ENCODE data around the gene EIF3A. TPM values are rescaled to one million over a fixed set of nuclear protein-coding genes. Genes with fewer than 3 reads are reported as not detected.

Gene EIF3A
- total and polyA plus RNA-seq, 9 of the 15 experiments (the other 6 are each of a cell fraction or from before 2014, with no cell fraction given): 19.6 to 163 (median 102) TPM

- no peaks in the 10 kb centered on the region for H3K9me3 ChIP-seq (replicated peaks; ENCODE audit: control insufficient read depth, insufficient read depth, low read depth, low read length)
- H3K4me3 ChIP-seq: no peak overlapping the region
- no peak overlapping the region for H3K27ac ChIP-seq (ENCODE audit: extremely low read depth, low read depth, low read length)
- ChIA-PET POLR2A (no interaction called here), CTCF (ENCODE audit: low intra/inter-chr PET ratio) (no interaction called here)
- TF ChIP-seq POLR3G (IDR thresholded peaks at IDR 0.05; ENCODE audit: extremely low read depth, insufficient read length, insufficient replicate concordance) (no peak), NONO (IDR thresholded peaks at IDR 0.05; ENCODE audit: low read depth in 2 of 2, low read length in 1 of 2) (no peak), ZNF143 (CRISPR knock-in tag; IDR thresholded peaks at IDR 0.05) (no peak), ZNF146 (CRISPR knock-in tag; IDR thresholded peaks at IDR 0.05; ENCODE audit: unreplicated experiment) (peak; percentile 32), RNF2 (IDR thresholded peaks at IDR 0.05) (no peak), HNRNPL (IDR thresholded peaks at IDR 0.05; ENCODE audit: low read depth, low read length) (no peak)
- TF ChIP-seq, protein P1, sequence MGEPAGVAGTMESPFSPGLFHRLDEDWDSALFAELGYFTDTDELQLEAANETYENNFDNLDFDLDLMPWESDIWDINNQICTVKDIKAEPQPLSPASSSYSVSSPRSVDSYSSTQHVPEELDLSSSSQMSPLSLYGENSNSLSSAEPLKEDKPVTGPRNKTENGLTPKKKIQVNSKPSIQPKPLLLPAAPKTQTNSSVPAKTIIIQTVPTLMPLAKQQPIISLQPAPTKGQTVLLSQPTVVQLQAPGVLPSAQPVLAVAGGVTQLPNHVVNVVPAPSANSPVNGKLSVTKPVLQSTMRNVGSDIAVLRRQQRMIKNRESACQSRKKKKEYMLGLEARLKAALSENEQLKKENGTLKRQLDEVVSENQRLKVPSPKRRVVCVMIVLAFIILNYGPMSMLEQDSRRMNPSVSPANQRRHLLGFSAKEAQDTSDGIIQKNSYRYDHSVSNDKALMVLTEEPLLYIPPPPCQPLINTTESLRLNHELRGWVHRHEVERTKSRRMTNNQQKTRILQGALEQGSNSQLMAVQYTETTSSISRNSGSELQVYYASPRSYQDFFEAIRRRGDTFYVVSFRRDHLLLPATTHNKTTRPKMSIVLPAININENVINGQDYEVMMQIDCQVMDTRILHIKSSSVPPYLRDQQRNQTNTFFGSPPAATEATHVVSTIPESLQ (CRISPR knock-in tag; IDR thresholded peaks at IDR 0.05): no peak
- in situ Hi-C loops (cut with MboI): no loop called here
- no peaks in the 10 kb centered on the region for H3K79me2 ChIP-seq (ENCODE audit: control insufficient read depth, insufficient read depth, low read length)
- peaks cover 4 to 7% of the 10 kb centered on the region in 2 experiments for H3K4me1 ChIP-seq (replicated peaks in 1 of 2; ENCODE audit: control insufficient read depth in 2 of 2, insufficient read depth in 2 of 2, low read length in 2 of 2)
- peaks cover 7% of the 10 kb centered on the region; the same call in 2 of the 3 replicates for H3K36me3 ChIP-seq (ENCODE audit: control insufficient read depth, insufficient read depth, low read length)
- DNase-seq (ENCODE audit: extremely low read depth in 1 of 4, low spot score in 3 of 4) (no peak), ATAC-seq (no peak), FAIRE-seq (no peak)
- BruUV-seq (replicated peaks): no TSS peak
- intact Hi-C loops (cut with micrococcal nuclease): no loop called here
- H3K4me2 ChIP-seq (ENCODE audit: insufficient read depth, low read length): no peak overlapping the region
- H3K9me1 ChIP-seq (ENCODE audit: control insufficient read depth, insufficient read depth, low read length): no peaks in the 10 kb centered on the region
- H4K20me1 ChIP-seq (replicated peaks; ENCODE audit: control insufficient read depth, insufficient read depth, low read length): no peaks in the 10 kb centered on the region
- no peaks in the 10 kb centered on the region for H3K27me3 ChIP-seq (ENCODE audit: control insufficient read depth in 2 of 2, insufficient read depth in 2 of 2, low read length in 2 of 2)
- no peak overlapping the region for H3K9ac ChIP-seq (ENCODE audit: insufficient read depth in 1 of 2, low read depth in 2 of 2, low read length in 2 of 2)
- no peak overlapping the region for H2AFZ ChIP-seq (ENCODE audit: low read depth, low read length)
- 37% methylated on average over 2 of the region's 2 CpGs for WGBS (ENCODE audit: insufficient coverage, low coverage, missing lambda C conversion rate)
Measured at GRCh38 chr10:119125942-119126341, 45.3 kb upstream of the EIF3A start.

Data from K562 (cell line).